ENCODE measurements around the gene PTCHD4. TPM values are rescaled to one million over a fixed set of nuclear protein-coding genes. Genes with fewer than 3 reads are reported as not detected.
"Not testable (repeated sequence)": the region's sequence is repeated elsewhere in the genome, so short reads cannot be mapped to it uniquely, and the experiment has no call there.

The PTCHD4 gene
- total RNA-seq, 4 donors from 2014 or later = 0.56 to 2.2 (median 0.91) TPM

- DNase-seq (ENCODE audit: low spot score) = no peak
- no peak for TF ChIP-seq CTCF (IDR thresholded peaks at IDR 0.05)
- ATAC-seq (ENCODE audit: low FRiP score) = no peak
Measured at GRCh38 chr6:48111575-48111974, 578 bp upstream of the PTCHD4 start.

DNA sequence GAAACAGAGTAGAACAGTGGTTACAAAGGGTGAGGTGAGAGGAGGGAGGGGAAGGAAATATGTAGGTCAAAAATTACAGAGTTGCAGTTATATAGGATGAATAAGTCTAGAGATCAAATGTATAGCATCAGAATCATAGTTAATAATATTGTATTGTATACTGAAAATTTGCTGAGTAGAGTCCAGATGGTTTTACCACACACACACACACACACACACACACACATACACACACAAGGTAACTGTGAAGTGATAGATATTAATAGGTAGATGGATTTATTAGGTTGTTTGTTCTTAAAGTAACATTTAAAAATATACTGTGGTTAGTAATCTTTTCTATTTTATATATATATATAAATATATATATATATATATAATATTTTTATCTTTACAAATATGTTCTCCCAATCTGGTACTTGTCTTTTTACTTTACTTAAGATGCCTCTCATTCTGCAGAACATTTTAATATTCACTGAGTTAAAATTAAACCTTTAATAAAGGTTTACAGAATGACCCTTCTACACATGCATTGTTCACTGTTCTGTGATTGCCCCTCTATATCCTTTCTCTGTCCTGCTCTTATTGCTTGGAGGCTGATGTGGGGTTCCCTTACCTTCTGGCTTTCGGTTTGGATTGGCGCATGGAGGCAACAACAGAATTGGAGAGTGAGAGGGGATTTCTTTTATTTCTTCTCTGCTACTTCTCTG lies 408 bp downstream of the PTCHD4 start:
- DNase-seq (ENCODE audit: low spot score) (no peak), ATAC-seq (ENCODE audit: low FRiP score) (no peak)
- TF ChIP-seq CTCF (IDR thresholded peaks at IDR 0.05) = no peak

- no peak for TF ChIP-seq CTCF (IDR thresholded peaks at IDR 0.05)
- DNase-seq (ENCODE audit: low spot score) (no peak), ATAC-seq (ENCODE audit: low FRiP score) (no peak)
Measured at GRCh38 chr6:48109944-48110343, 1.1 kb downstream of the PTCHD4 start.

DNA sequence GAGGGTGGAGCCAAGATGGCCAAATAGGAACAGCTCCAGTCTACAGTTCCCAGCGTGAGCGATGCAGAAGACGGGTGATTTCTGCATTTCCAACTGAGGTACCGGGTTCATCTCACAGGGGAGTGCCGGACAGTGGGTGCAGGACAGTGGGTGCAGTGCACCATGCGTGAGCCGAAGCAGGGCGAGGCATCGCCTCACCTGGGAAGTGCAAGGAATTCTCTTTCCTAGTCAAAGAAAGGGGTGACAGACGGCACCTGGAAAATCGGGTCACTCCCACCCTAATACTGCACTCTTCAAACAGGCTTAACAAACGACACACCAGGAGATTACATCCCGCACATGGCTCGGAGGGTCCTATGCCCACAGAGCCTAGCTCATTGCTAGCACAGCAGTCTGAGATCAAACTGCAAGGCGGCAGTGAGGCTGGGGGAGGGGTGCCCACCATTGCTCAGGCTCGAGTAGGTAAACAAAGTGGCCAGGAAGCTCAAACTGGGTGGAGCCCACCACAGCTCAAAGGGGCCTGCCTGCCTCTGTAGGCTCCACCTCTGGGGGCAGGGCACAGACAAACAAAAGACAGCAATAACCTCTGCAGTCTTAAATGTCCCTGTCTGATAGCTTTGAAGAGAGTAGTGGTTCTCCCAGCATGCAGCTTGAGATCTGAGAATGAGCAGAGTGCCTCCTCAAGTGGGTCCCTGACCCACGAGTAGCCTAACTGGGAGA lies 8.4 kb downstream of the PTCHD4 start:
- DNase-seq (ENCODE audit: low spot score); ATAC-seq (ENCODE audit: low FRiP score): not testable (repeated sequence)

DNA sequence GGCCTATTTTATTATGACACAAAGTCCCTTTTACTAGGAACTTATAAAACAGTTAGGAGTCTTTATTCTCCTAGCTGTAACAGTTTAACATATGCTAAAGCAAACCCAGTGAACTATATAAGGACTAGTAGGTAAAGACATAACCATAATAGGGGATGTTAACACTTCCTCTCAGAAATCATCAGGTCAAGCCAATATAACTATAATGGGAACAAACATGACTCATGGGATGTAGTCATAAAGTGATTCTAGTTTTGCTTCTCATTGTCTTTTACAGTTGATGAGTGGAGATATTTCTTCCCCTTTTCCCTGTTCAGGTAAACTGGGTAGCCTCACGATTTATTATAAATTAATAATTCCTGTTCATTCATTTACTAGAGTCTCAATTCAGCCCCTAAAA lies 9.7 kb downstream of the PTCHD4 start:
- TF ChIP-seq CTCF (IDR thresholded peaks at IDR 0.05) = no peak

GRCh38 chr6:48100588-48100895 lies 10.5 kb downstream of the PTCHD4 start:
- ATAC-seq (ENCODE audit: low FRiP score) (no peak), DNase-seq (ENCODE audit: low spot score) (no peak)
- no peak for TF ChIP-seq CTCF (IDR thresholded peaks at IDR 0.05)

More for the DNA sequence above, 9.7 kb downstream of the PTCHD4 start:
- DNase-seq (ENCODE audit: low spot score) (no peak), ATAC-seq (ENCODE audit: low FRiP score) (no peak)

GRCh38 chr6:48099713-48100587 lies 11.0 kb downstream of the PTCHD4 start:
- no peak for ATAC-seq (ENCODE audit: low FRiP score)
- no peak for DNase-seq (ENCODE audit: low spot score)
- no peak for TF ChIP-seq CTCF (IDR thresholded peaks at IDR 0.05)
